SK-N-MC (cell line): ENCODE data around the gene IPO5.
A peak's percentile ranks its signal among the peaks of the same experiment; 100 is the strongest.
"Not testable (repeated sequence)": the region's sequence is repeated elsewhere in the genome, so short reads cannot be mapped to it uniquely, and the experiment has no call there.

Experiments used
- DNase-seq: peaks from one replicate; pipeline ENCODE4 v3.0.0-alpha.2; 2011; ENCODE audit warnings: low read depth, low spot score
- H3K27ac ChIP-seq: fragments of 200-600 bp; sonication (generic); 2 replicates; pipeline ENCODE4 v1.5.1; 2016; ENCODE audit warnings: mixed run types
- H3K36me3 ChIP-seq: fragments of 200-600 bp; sonication (generic); 2 replicates; pipeline ENCODE4 v1.6.1; 2017; ENCODE audit warnings: antibody characterized with exemption, low read length, mixed read lengths; ENCODE audit not compliant: insufficient read depth
- H3K4me3 ChIP-seq: fragments of 200-600 bp; sonication (generic); 2 replicates; pipeline ENCODE4 v1.5.1; 2016
- H3K9ac ChIP-seq: fragments of 200-600 bp; sonication (generic); 2 replicates; pipeline ENCODE4 v1.8.0; 2017; ENCODE audit warnings: mixed run types, mixed read lengths; ENCODE audit not compliant: insufficient read length
- H3K9me3 ChIP-seq: fragments of 200-600 bp; sonication (generic); 2 replicates; pipeline ENCODE4 v1.6.1; 2017; ENCODE audit warnings: low read depth, mild to moderate bottlenecking, antibody characterized with exemption, low read length, moderate library complexity, mixed read lengths
- EZH2 ChIP-seq: fragments of 200-600 bp; sonication (generic); IDR thresholded peaks from one replicate; pipeline ENCODE4 v1.6.1; 2017; ENCODE audit warnings: antibody characterized with exemption
- FOXP2 ChIP-seq: optimal IDR thresholded peaks from 2 replicates; pipeline ENCODE3; 2011; ENCODE audit warnings: mild to moderate bottlenecking, moderate library complexity; ENCODE audit not compliant: insufficient read depth; ENCODE audit errors: extremely low read length, control extremely low read depth
- POLR2AphosphoS5 ChIP-seq: IDR thresholded peaks from 2 replicates; pipeline ENCODE4 v1.6.1; 2012; ENCODE audit warnings: mild to moderate bottlenecking, low read depth, low read length, borderline replicate concordance

Gene IPO5

DNA sequence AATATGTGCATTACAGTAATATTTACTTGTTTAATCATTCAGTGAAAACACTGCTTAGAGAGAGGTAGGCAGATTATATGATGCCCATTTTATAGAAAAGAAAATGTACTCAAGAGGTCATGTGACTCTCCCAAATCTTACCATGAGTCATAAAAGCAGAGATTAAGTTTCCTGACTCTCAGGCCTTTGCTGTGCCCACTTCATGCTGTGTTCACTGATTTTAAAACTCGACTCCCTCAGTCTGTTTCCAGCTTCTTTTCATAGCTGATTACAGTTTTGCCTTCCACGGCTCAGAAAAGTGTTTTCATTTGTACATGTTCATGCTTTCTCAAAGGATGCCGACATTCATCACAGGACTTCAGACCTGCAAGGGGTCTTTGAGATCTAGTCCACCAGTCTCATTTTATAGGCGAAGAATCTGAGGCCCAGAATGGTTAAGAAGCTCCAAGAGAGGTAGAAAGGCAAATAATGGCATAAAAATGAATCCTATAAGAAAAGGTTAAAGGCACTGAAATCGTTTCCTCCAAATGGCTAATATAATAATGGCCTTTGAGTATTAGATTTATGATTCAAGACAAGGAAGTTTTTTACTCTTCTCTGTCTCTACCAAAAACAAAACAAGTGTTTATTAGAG, 9.0 kb upstream of the IPO5 start:
- Histone ChIP-seq H3K36me3 (peaks cover 3% of the 10 kb centered on the region; the same call in 1 of the 2 replicates), H3K9ac (no peak overlapping the region), H3K4me3 (no peak overlapping the region), H3K27ac (peak overlapping the region; percentile 100), H3K9me3 (peaks cover 8% of the 10 kb centered on the region)
- TF ChIP-seq FOXP2 = no peak
- no peak for TF ChIP-seq EZH2
- no peak for TF ChIP-seq POLR2AphosphoS5
- no peak for DNase-seq

DNA sequence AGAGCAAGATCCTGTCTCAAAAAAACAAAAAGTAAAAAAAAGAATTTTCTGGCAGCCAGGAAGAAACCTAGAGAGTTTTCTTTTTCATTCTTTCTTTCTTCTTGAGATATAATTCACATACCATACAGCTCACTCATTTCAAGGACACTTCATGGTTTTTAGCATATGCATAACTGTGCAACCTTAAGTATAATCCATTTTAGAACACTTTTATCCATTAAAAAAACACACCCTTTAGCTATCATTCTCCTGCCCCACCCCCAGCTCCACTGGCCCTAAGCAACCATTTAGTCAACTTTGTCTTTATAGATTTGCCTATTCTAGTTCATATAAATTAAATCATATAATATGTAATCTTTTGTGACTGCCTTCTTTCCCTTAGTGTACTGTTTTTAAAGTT, 8.1 kb upstream of the IPO5 start:
- Histone ChIP-seq H3K9ac (no peak overlapping the region), H3K27ac (peak overlapping the region; percentile 100), H3K36me3 (peaks cover 3% of the 10 kb centered on the region; the same call in 1 of the 2 replicates), H3K9me3 (peaks cover 9% of the 10 kb centered on the region), H3K4me3 (no peak overlapping the region)
- no peak for DNase-seq
- TF ChIP-seq EZH2 (no peak), POLR2AphosphoS5 (no peak), FOXP2 (no peak)

DNA sequence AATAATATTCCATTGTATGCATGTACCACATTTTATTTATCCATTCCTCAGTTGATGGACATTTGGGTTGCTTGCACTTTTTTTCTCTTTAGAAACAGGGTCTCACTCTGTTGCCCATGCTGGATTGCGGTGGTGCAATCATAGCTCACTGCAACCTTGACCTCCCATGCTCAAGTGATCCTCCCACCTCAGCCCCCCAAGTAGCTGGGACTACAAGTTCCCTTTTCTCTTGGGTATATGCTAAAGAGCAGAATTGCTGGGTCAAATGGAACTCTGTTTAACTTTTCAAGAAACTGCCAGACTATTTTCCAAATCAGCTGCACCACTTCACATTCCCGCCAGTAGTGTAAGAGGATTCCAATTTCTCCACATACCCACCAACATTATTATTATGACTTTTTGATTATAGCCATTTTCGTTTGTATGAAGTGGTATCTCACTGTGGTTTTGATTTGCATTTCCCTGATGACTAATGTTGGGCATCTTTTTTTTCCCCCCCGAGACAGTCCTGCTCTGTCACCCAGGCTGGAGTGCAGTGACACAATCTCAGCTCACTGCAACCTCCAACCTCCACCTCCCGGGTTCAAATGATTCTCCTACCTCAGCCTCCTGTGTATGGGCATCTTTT, 7.6 kb upstream of the IPO5 start:
- peak; percentile 78 for DNase-seq
- H3K9ac ChIP-seq = peak overlapping the region; percentile 41
- H3K4me3 ChIP-seq = peak overlapping the region; percentile 38; the same call in 1 of the 2 replicates
- peaks cover 3% of the 10 kb centered on the region; the same call in 1 of the 2 replicates for H3K36me3 ChIP-seq
- H3K27ac ChIP-seq = peak overlapping the region; percentile 100
- peak; percentile 46; the same call in 1 of the 2 replicates for TF ChIP-seq POLR2AphosphoS5
- TF ChIP-seq FOXP2 = no peak
- TF ChIP-seq EZH2 = no peak
- H3K9me3 ChIP-seq = peaks cover 12% of the 10 kb centered on the region

DNA sequence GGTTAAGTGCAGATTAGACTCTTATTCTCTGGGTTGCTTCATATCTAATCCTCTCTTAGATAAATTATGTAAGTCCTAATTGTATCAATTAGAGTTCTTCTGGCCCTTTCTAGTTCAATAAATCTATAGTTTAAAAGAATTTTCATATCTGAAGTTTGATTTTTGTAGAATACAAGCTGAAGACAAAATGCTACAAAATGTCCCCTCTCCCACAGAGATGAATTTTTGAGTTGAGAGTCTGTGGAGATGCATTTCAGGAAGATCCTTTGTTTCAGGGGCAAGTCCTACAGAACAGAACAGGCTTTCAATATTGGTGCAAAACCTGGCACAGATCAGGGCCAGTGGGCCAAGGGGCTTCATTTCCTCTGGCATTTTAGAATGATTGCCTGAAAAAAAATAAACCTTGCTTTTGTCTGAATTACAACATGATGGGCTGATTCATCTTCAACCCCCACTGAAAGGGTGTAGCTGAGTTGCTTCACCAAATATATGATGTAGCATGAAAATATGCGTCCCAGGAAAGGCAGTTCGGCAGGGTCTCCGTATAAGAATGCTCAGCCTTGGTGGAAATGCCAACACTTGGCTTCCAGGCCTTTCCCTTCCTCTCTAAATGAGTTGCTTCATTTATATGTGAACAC, 6.4 kb upstream of the IPO5 start:
- TF ChIP-seq EZH2 = no peak
- peak; percentile 48; the same call in 1 of the 2 replicates for TF ChIP-seq POLR2AphosphoS5
- DNase-seq = peak; percentile 98

DNA sequence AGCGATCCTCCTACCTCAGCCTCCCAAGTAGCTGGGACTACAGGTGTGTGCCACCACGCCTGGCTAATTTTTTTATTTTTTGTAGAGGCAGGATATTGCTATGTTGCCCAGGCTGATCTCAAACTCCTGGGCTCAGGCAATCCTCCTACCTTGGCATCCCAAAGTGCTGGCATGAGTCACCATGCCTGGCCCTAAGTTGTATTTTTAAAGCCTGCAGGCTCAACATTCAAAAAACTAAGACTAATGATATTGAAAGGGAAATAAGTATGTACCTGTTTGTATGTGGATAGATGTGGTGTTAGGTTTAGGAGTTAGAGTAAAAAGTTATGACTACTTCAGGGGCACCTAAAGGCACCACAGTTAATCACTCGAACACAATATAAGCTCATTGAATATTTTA, 5.4 kb upstream of the IPO5 start:
- no peak for TF ChIP-seq FOXP2
- TF ChIP-seq POLR2AphosphoS5 = no peak
- no peak for TF ChIP-seq EZH2
- Histone ChIP-seq H3K27ac (peak overlapping the region; percentile 100), H3K4me3 (no peak overlapping the region), H3K36me3 (peaks cover 3% of the 10 kb centered on the region; the same call in 1 of the 2 replicates), H3K9ac (peak overlapping the region; percentile 72), H3K9me3 (peaks cover 12% of the 10 kb centered on the region)
- no peak for DNase-seq

More for the DNA sequence above, 6.4 kb upstream of the IPO5 start:
- Histone ChIP-seq H3K9ac (peak overlapping the region; percentile 72), H3K4me3 (peak overlapping the region; percentile 55), H3K9me3 (peaks cover 12% of the 10 kb centered on the region), H3K27ac (peak overlapping the region; percentile 100), H3K36me3 (peaks cover 3% of the 10 kb centered on the region; the same call in 1 of the 2 replicates)

DNA sequence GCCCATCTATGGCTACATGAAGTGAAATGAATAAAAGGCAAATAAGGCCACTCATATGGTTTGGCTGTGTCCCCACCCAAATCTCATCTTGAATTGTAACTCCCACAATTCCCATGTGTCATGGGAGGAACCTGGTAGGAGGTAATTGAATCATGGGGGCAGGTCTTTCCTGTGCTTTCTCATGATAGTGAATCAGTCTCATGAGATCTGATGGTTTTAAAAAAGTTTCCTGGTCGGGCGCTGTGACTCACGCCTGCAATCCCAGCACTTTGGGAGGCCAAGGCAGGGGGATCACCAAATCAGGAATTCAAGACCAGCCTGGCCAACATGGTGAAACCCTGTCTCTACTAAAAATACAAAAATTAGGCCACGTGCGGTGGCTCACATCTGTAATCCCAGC, 4.2 kb upstream of the IPO5 start:
- H3K27ac ChIP-seq = peak overlapping the region; percentile 100
- H3K36me3 ChIP-seq, DNase-seq, H3K9ac ChIP-seq, H3K4me3 ChIP-seq: not testable (repeated sequence)
- peaks cover 12% of the 10 kb centered on the region for H3K9me3 ChIP-seq

DNA sequence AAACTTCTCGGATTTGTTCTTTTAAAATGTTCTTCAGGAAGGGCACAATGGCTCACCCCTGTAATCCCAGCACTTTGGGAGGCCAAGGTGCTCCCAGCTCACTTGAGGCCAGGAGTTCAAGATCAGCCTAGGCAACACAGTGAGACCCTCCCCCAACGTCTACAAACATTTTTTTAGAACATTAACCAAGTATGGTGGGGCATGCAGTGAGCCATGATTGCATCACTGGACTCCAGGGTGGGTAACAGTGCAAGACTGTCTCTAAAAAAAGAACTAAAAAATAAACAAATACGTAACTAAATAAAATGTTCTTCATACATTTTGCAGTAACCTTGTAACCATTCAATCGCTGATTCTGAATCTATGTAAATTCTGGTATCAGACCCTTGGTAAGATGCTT, 2.1 kb upstream of the IPO5 start:
- peaks cover 4% of the 10 kb centered on the region; the same call in 1 of the 2 replicates for H3K9me3 ChIP-seq
- H3K36me3 ChIP-seq = no peaks in the 10 kb centered on the region
- TF ChIP-seq FOXP2 = no peak
- no peak for TF ChIP-seq POLR2AphosphoS5
- TF ChIP-seq EZH2 = no peak
- no peak overlapping the region for H3K9ac ChIP-seq
- no peak overlapping the region for H3K27ac ChIP-seq
- no peak for DNase-seq
- H3K4me3 ChIP-seq = no peak overlapping the region

DNA sequence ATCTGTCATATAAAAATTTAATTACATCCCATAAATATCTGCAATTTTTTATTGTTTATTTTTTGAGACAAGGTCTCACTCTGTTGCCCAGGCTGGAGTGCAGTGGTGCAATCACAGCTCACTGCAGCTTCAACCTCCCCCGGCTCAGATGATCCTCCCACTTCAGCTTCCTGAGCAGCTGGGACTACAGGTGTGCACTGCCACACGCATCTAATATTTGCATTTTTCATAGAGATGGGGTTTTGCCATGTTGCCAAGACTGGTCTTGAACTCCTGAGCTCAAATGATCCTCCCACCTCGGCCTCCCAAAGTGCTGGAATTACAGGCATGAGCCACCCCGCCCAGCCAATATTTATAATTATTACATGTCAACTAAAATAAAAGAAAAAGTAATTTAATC, 644 bp upstream of the IPO5 start:
- H3K9ac ChIP-seq, H3K27ac ChIP-seq, H3K9me3 ChIP-seq, H3K4me3 ChIP-seq, DNase-seq, H3K36me3 ChIP-seq: not testable (repeated sequence)

DNA sequence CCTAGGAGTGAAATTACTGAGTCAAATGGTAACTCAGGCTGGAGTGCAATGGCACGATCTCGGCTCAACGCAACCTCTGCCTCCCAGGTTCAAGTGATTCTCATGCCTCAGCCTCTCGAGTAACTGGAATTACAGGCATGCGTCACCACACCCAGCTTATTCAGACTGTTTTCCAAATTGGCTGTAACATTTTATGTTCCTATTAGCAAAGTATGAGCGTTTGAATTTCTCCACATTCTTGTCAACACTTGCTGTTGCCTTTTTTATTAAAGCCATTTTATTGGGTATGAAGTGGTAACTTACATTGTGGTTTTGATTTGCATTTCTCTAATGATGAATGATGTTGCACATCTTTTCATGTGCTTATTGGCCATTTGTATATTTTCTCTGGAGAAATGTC, 7.9 kb downstream of the IPO5 start:
- DNase-seq = no peak
- Histone ChIP-seq H3K27ac (no peak overlapping the region), H3K9me3 (no peaks in the 10 kb centered on the region; the same call in 1 of the 2 replicates), H3K36me3 (no peaks in the 10 kb centered on the region), H3K9ac (no peak overlapping the region), H3K4me3 (no peak overlapping the region)
- TF ChIP-seq POLR2AphosphoS5 (no peak), EZH2 (no peak), FOXP2 (no peak)
